ENCODE data around the gene RUNDC3A.

RUNDC3A gene

GRCh38 chr17:44272321-44272951 is 36.0 kb upstream of the RUNDC3A start:
- no peak overlapping the region for H3K27ac ChIP-seq (ENCODE audit: low read depth, low read length)
- H3K27me3 ChIP-seq (ENCODE audit: control insufficient read depth in 1 of 2, insufficient read depth in 2 of 2, low read length in 2 of 2) = peaks cover 0 to 7% of the 10 kb centered on the region in 2 donors
- no peaks in the 10 kb centered on the region for H3K36me3 ChIP-seq (ENCODE audit: insufficient read depth, low read length)
- no peaks in the 10 kb centered on the region for H3K4me1 ChIP-seq (ENCODE audit: insufficient read depth, low read length)
- H3K4me3 ChIP-seq (ENCODE audit: low read depth in 1 of 2, low read length in 2 of 2) = no peak overlapping the region
- H3K9me3 ChIP-seq (ENCODE audit: low read length) = no peaks in the 10 kb centered on the region
- H3K9ac ChIP-seq (ENCODE audit: low read length) = no peak overlapping the region

GRCh38 chr17:44272954-44273353 is 35.4 kb upstream of the RUNDC3A start:
- Histone ChIP-seq H3K4me1 (ENCODE audit: insufficient read depth, low read length) (no peaks in the 10 kb centered on the region), H3K9ac (ENCODE audit: low read length) (no peak overlapping the region), H3K4me3 (ENCODE audit: low read depth in 1 of 2, low read length in 2 of 2) (no peak overlapping the region), H3K27ac (ENCODE audit: low read depth, low read length) (no peak overlapping the region), H3K9me3 (ENCODE audit: low read length) (no peaks in the 10 kb centered on the region), H3K36me3 (ENCODE audit: insufficient read depth, low read length) (no peaks in the 10 kb centered on the region), H3K27me3 (ENCODE audit: control insufficient read depth in 1 of 2, insufficient read depth in 2 of 2, low read length in 2 of 2) (peaks cover 0 to 7% of the 10 kb centered on the region in 2 donors)

GRCh38 chr17:44273607-44274006 is 34.8 kb upstream of the RUNDC3A start:
- Histone ChIP-seq H3K4me3 (ENCODE audit: low read depth in 1 of 2, low read length in 2 of 2) (no peak overlapping the region), H3K36me3 (ENCODE audit: insufficient read depth, low read length) (no peaks in the 10 kb centered on the region), H3K4me1 (ENCODE audit: insufficient read depth, low read length) (no peaks in the 10 kb centered on the region), H3K27me3 (ENCODE audit: control insufficient read depth in 1 of 2, insufficient read depth in 2 of 2, low read length in 2 of 2) (peaks cover 0 to 7% of the 10 kb centered on the region in 2 donors), H3K27ac (ENCODE audit: low read depth, low read length) (no peak overlapping the region), H3K9ac (ENCODE audit: low read length) (no peak overlapping the region), H3K9me3 (ENCODE audit: low read length) (no peaks in the 10 kb centered on the region)

DNA sequence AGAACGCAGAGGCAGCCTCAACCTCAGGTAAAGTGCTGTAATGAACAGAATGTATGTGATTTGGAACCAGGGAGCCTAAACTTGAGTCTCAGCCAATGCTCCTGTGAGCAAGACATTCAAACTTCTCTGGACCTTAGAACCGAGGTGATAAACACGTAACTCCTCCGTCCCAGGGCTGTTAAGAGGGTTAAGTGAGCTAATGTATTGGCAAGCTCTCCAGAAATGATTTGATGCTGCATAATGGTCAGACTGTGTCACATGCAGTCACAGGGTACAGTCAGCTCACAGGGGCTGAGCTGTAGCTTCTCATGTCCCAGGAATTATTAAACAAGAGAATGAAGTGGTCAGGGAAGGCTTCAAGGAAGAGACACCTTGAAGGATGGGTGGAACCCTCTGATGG is 30.4 kb upstream of the RUNDC3A start:
- no peak overlapping the region for H3K27ac ChIP-seq (ENCODE audit: low read depth, low read length)
- no peak overlapping the region for H3K4me3 ChIP-seq (ENCODE audit: low read depth in 1 of 2, low read length in 2 of 2)
- H3K36me3 ChIP-seq (ENCODE audit: insufficient read depth, low read length) = no peaks in the 10 kb centered on the region
- no peaks in the 10 kb centered on the region for H3K27me3 ChIP-seq (ENCODE audit: control insufficient read depth in 1 of 2, insufficient read depth in 2 of 2, low read length in 2 of 2)
- no peaks in the 10 kb centered on the region for H3K9me3 ChIP-seq (ENCODE audit: low read length)
- H3K9ac ChIP-seq (ENCODE audit: low read length) = no peak overlapping the region
- peaks cover 3% of the 10 kb centered on the region for H3K4me1 ChIP-seq (ENCODE audit: insufficient read depth, low read length)

- no peak overlapping the region for H3K9ac ChIP-seq (ENCODE audit: low read length)
- H3K27ac ChIP-seq (ENCODE audit: low read depth, low read length) = no peak overlapping the region
- no peak overlapping the region for H3K4me3 ChIP-seq (ENCODE audit: low read depth in 1 of 2, low read length in 2 of 2)
- H3K4me1 ChIP-seq (ENCODE audit: insufficient read depth, low read length) = peaks cover 3% of the 10 kb centered on the region
- H3K9me3 ChIP-seq (ENCODE audit: low read length) = no peaks in the 10 kb centered on the region
- H3K36me3 ChIP-seq (ENCODE audit: insufficient read depth, low read length) = no peaks in the 10 kb centered on the region
- H3K27me3 ChIP-seq (ENCODE audit: control insufficient read depth in 1 of 2, insufficient read depth in 2 of 2, low read length in 2 of 2) = no peaks in the 10 kb centered on the region
These were observed 29.1 kb upstream of the RUNDC3A start for GRCh38 chr17:44279346-44279665.

DNA sequence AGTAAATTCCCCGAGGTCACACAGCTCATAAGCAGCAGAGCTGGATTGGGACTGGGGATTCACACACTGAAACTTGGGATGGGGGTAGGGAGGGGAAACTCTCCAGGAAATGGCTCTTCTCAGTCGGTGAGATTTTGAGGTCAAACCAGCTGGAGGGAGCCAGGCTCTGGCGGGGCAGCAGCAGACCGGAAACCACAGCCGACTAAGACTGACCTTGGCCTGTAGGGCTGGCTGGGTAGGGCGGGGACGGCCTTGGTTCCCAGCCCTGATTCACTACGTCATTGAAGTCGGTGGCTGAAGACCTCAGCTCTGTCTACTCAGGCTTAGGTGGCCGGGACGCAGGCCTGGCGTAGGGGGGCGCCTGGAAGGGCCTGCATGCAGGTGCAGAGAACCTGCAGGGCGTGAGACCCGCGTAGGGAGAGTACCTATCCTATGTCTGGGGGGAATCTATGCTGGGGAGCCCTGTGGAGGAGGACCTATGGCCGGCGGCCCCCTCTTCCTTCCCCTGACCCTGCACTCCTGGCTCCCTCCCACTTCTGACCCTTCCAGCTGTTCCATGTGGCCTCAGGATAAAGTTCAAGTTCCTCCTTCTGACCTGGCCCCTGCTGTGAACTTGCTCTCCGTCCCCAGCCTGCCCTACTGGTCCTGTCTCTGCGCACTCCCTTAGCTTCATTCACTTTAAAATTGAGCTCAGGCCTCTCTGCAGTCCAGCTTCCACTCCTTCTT is 28.6 kb upstream of the RUNDC3A start:
- peaks cover 3% of the 10 kb centered on the region for H3K4me1 ChIP-seq (ENCODE audit: insufficient read depth, low read length)
- H3K27ac ChIP-seq (ENCODE audit: low read depth, low read length) = no peak overlapping the region
- no peak overlapping the region for H3K4me3 ChIP-seq (ENCODE audit: low read depth in 1 of 2, low read length in 2 of 2)
- H3K9me3 ChIP-seq (ENCODE audit: low read length) = no peaks in the 10 kb centered on the region
- H3K9ac ChIP-seq (ENCODE audit: low read length) = no peak overlapping the region
- no peaks in the 10 kb centered on the region for H3K36me3 ChIP-seq (ENCODE audit: insufficient read depth, low read length)
- H3K27me3 ChIP-seq (ENCODE audit: control insufficient read depth in 1 of 2, insufficient read depth in 2 of 2, low read length in 2 of 2) = no peaks in the 10 kb centered on the region

DNA sequence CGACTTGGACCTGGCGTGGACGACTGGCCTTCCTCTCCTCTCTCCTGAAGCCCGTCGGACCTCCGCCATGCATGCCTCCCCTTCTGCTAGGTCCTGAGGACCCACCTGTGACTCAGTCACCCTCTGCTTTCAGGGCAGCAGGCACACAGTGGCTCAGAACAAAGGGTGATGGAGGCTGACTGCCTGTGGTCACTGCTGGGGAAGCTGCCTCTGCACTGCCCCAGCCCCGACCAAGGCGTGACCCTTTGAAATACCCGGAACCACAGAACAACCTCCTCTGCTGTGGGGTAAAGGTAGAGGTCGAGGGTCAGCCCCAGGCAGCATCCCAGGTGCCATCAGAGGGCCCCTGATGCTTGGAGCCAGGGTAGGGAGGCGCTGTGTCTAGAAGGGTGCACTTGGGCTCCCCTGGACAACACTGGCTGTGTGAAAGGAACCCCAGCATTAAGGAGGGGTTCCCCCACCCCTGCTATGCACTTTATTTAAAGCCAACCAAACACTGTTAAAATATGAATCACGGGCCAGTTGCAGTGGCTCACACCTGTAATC is 27.9 kb upstream of the RUNDC3A start:
- Histone ChIP-seq H3K27ac (ENCODE audit: low read depth, low read length) (no peak overlapping the region), H3K4me3 (ENCODE audit: low read depth in 1 of 2, low read length in 2 of 2) (no peak overlapping the region), H3K9me3 (ENCODE audit: low read length) (no peaks in the 10 kb centered on the region), H3K27me3 (ENCODE audit: control insufficient read depth in 1 of 2, insufficient read depth in 2 of 2, low read length in 2 of 2) (no peaks in the 10 kb centered on the region), H3K4me1 (ENCODE audit: insufficient read depth, low read length) (peaks cover 3% of the 10 kb centered on the region), H3K9ac (ENCODE audit: low read length) (no peak overlapping the region), H3K36me3 (ENCODE audit: insufficient read depth, low read length) (no peaks in the 10 kb centered on the region)

DNA sequence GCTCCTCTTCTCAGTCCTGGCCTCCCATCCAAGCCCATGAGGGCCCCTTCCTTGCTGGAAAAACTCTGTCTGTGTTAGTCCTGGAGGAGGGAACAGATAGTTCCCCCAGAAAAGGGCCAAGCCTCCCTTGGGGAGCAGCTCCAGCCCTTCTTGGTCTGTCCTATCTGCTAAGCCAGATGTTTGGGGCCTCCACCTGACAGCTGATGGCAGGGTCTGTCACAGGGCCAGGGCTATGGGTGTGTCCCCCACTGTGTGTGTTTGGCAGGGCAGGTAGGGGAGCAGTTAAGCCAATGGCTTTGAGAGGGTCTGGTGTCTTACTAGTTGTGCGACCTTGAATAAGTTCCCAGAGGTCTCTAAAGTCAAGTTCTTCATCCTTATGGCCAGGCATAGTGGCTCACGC is 26.8 kb upstream of the RUNDC3A start:
- Histone ChIP-seq H3K4me3 (ENCODE audit: low read depth in 1 of 2, low read length in 2 of 2) (no peak overlapping the region), H3K27me3 (ENCODE audit: control insufficient read depth in 1 of 2, insufficient read depth in 2 of 2, low read length in 2 of 2) (no peaks in the 10 kb centered on the region), H3K27ac (ENCODE audit: low read depth, low read length) (no peak overlapping the region), H3K9ac (ENCODE audit: low read length) (no peak overlapping the region), H3K4me1 (ENCODE audit: insufficient read depth, low read length) (peaks cover 3% of the 10 kb centered on the region), H3K9me3 (ENCODE audit: low read length) (no peaks in the 10 kb centered on the region), H3K36me3 (ENCODE audit: insufficient read depth, low read length) (no peaks in the 10 kb centered on the region)

DNA sequence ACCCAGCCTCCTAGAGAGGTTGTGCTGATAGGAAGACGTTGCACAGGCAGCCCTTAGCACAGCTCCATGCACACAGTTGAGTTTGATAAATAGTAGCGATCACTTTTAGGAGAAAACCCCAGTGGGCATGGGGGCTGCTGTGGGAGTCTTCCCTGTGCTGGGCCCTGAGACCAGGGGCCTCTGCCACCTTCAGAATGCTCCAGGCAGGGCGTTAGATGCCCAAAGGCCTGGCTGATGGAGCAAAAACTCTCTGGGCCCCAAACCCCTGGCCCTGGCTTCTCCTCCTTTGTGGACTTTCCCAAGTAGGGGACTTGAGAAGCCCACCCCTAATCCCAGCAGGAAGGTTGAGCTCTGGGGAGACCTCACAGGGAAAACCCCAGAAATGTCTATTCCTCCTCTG is 26.1 kb upstream of the RUNDC3A start:
- Histone ChIP-seq H3K4me3 (ENCODE audit: low read depth in 1 of 2, low read length in 2 of 2) (no peak overlapping the region), H3K4me1 (ENCODE audit: insufficient read depth, low read length) (peaks cover 3% of the 10 kb centered on the region), H3K27ac (ENCODE audit: low read depth, low read length) (no peak overlapping the region), H3K9me3 (ENCODE audit: low read length) (no peaks in the 10 kb centered on the region), H3K36me3 (ENCODE audit: insufficient read depth, low read length) (no peaks in the 10 kb centered on the region), H3K9ac (ENCODE audit: low read length) (no peak overlapping the region), H3K27me3 (ENCODE audit: control insufficient read depth in 1 of 2, insufficient read depth in 2 of 2, low read length in 2 of 2) (no peaks in the 10 kb centered on the region)

DNA sequence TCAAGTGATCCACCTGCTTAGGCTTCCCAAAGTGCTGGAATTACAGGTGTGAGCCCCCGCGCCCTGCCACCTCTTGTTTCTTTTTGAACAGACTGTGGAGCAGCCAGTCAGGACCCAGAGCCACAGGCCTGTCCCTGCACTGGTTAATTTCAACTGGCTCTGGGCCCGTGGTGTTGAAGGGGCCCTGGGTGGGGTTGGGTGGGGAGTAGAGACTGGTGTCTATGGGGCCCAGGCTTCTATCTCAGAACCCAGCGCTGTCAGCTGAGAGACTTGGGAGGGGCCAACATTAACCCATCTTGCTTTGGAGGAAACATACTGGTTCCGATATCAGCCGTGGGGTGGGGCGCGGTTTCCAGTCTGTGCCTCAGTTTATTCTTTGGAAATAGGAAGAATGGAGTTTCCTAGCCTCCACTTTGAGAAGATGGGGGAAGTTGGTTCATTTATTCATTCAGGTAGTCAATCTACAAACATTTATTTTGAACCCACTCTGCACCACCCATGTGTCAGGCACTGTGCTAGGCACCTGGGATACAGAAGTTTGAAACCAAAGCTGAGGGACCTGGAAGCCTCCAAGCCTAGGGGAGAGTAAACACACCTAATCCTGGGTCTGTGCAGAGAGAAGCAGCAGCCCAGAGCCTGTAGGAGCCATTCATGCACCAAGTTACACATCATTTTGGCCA is 24.9 kb upstream of the RUNDC3A start:
- Histone ChIP-seq H3K27me3 (ENCODE audit: control insufficient read depth in 1 of 2, insufficient read depth in 2 of 2, low read length in 2 of 2) (no peaks in the 10 kb centered on the region), H3K36me3 (ENCODE audit: insufficient read depth, low read length) (no peaks in the 10 kb centered on the region), H3K9ac (ENCODE audit: low read length) (no peak overlapping the region), H3K27ac (ENCODE audit: low read depth, low read length) (no peak overlapping the region), H3K4me1 (ENCODE audit: insufficient read depth, low read length) (peaks cover 3% of the 10 kb centered on the region), H3K9me3 (ENCODE audit: low read length) (no peaks in the 10 kb centered on the region), H3K4me3 (ENCODE audit: low read depth in 1 of 2, low read length in 2 of 2) (no peak overlapping the region)

- no peak overlapping the region for H3K4me3 ChIP-seq (ENCODE audit: low read depth in 1 of 2, low read length in 2 of 2)
These were observed 24.4 kb upstream of the RUNDC3A start for GRCh38 chr17:44284024-44284400.

More at GRCh38 chr17:44284024-44284400, 24.4 kb upstream of the RUNDC3A start:
- H3K36me3 ChIP-seq (ENCODE audit: insufficient read depth, low read length) = no peaks in the 10 kb centered on the region
- no peaks in the 10 kb centered on the region for H3K27me3 ChIP-seq (ENCODE audit: control insufficient read depth in 1 of 2, insufficient read depth in 2 of 2, low read length in 2 of 2)
- no peaks in the 10 kb centered on the region for H3K9me3 ChIP-seq (ENCODE audit: low read length)
- H3K4me1 ChIP-seq (ENCODE audit: insufficient read depth, low read length) = peaks cover 3% of the 10 kb centered on the region
- no peak overlapping the region for H3K27ac ChIP-seq (ENCODE audit: low read depth, low read length)
- no peak overlapping the region for H3K9ac ChIP-seq (ENCODE audit: low read length)
